Heart left ventricle (tissue), 16 donors: ENCODE results near the gene TANGO2. TPM values are rescaled to one million over a fixed set of nuclear protein-coding genes. Genes with fewer than 3 reads are reported as not detected.

Experiments
- ATAC-seq, 4 donors: fragments of 200-7000 bp; cut with Tn5 transposase; one replicate each; pipeline ENCODE4 v1.9.1; 2020 to 2022; ENCODE audit warnings: moderate library complexity in 4 of 4, mild to moderate bottlenecking in 3 of 4, moderate number of reproducible peaks in 1 of 4
- DNase-seq, 5 donors: peaks; one replicate each; pipeline ENCODE4 v3.0.0-alpha.2; 2020
- H3K27ac ChIP-seq, 12 donors: fragments of 200-600 bp; sonication (generic) in 4 of 12; one replicate each; pipeline versions ENCODE4 v1.5.0 to v1.8.0; 2016 to 2022; ENCODE audit warnings: mild to moderate bottlenecking in 2 of 12
- H3K27me3 ChIP-seq, 9 donors: fragments of 200-600 bp; sonication (generic) in 2 of 9; one replicate each; pipeline versions ENCODE4 v1.5.1 to v1.8.0; 2016 to 2022; ENCODE audit warnings: mild to moderate bottlenecking in 3 of 9
- H3K36me3 ChIP-seq, 9 donors: fragments of 200-600 bp; sonication (generic) in 2 of 9; one replicate each; pipeline versions ENCODE4 v1.5.0 to v1.8.0; 2018 to 2022; ENCODE audit warnings: mild to moderate bottlenecking in 2 of 9
- H3K4me1 ChIP-seq, 12 donors: fragments of 200-600 bp; sonication (generic) in 4 of 12; one replicate each; pipeline versions ENCODE4 v1.5.0 to v1.8.0; 2016 to 2022; ENCODE audit warnings: mild to moderate bottlenecking in 3 of 12
- H3K4me3 ChIP-seq, 12 donors: fragments of 200-600 bp; sonication (generic) in 4 of 12; one replicate each; pipeline versions ENCODE4 v1.5.0 to v1.8.0; 2017 to 2022; ENCODE audit warnings: mild to moderate bottlenecking in 9 of 12, moderate library complexity in 4 of 12
- H3K9me3 ChIP-seq, 12 donors: fragments of 200-600 bp; sonication (generic) in 4 of 12; one replicate each; pipeline versions ENCODE4 v1.5.0 to v1.8.0; 2016 to 2022; ENCODE audit warnings: mild to moderate bottlenecking in 1 of 12
- POLR2A ChIP-seq, 2 donors: fragments of 450-650 bp; IDR thresholded peaks; one replicate each; pipeline ENCODE4 v1.6.1; 2017; ENCODE audit warnings: antibody characterized with exemption in 2 of 2, mild to moderate bottlenecking in 2 of 2, moderate library complexity in 2 of 2
- WGBS, 4 donors: extraction: QIAGEN DNeasy Blood & Tissue Kit in 2 of 4; methylation state at CpG; one replicate each; pipeline versions ENCODE4 v1.1.5 to v1.1.7; 2013 to 2018; 5-methylcytosine and 5-hydroxymethylcytosine counted together
- intact Hi-C, 10 donors: fragments of 100-400 bp; cut with DNase I; formaldehyde crosslinking; loops; one replicate each; pipeline versions ENCODE4 v1.11.1 to v1.14.2; 2022
- polyA plus RNA-seq, 2 donors: library from polyadenylated mRNA; stranded (reverse); fragments of 200-250 nt; gene quantifications; one replicate each; pipeline ENCODE4 v1.2.3, GENCODE V29; 2013
- total RNA-seq, 9 donors: library from RNA; depleted of rRNA in 2 of 9; stranded (reverse); fragments of >200 nt in 2 of 9; fragmentation: NEBNext Ultra II Directional in 3 of 9; extraction: Animal tissue kit (Norgen Biotek cat#: 25700) in 3 of 9; gene quantifications; one replicate each; pipeline versions ENCODE4 v1.1.0 to v1.2.4, GENCODE V29; 2016 to 2023
- TF ChIP-seq, protein P1 (sequence below), 12 donors: fragments of 200-600 bp; sonication (generic) in 4 of 12; IDR thresholded peaks; one replicate each; pipeline versions ENCODE4 v1.5.0 to v1.8.0; 2018 to 2022; ENCODE audit warnings: antibody characterized with exemption in 12 of 12, mild to moderate bottlenecking in 5 of 12
- donor health status: ischemic (EF 13 %, LVEDD 7.1; RV severe dilation, severe dysfunction).
- donor health status: healthy with polysubstance abuse.
- donor health status: DM: no; HTN: yes; CAD: no.
- donor health status: DM: no; HTN: no; CAD: no.
- donor health status: ischemic (EF 25% LVEDD 6.9; RV normal size, moderate dysfunction).
- donor health status: ischemic (EF 25% LVEDD 5.7; RV mildly dilated, moderate dysfunction).
- donor health status: healthy.
- donor health status: DM: yes; HTN: yes; CAD: no.
- donor health status: ischemic (EF 35%, LVEDD 5.7; RV mildly dilated, moderate dysfunction).
- donor health status: nonischemic (EF 11% LVEDD 7.7; RV severe dilation, severe dysfunction).
- donor health status: DM: yes; HTN: yes; CAD: no.
- donor health status: PGD.
- donor health status: ischemic (EF 29% LVEDD 5.4; RV normal size, mild dysfunction).
- donor health status: nonischemic (EF 23%, LVEDD 6.1; RV moderate dilation, normal function).

Gene TANGO2
- total and polyA plus RNA-seq, 11 donors = 51.3 to 341 (median 63.0) TPM

GRCh38 chr22:20096574-20097420 is 75.9 kb downstream of the TANGO2 start:
- no peak for TF ChIP-seq POLR2A (IDR thresholded peaks at IDR 0.05)
- TF ChIP-seq, protein P1, sequence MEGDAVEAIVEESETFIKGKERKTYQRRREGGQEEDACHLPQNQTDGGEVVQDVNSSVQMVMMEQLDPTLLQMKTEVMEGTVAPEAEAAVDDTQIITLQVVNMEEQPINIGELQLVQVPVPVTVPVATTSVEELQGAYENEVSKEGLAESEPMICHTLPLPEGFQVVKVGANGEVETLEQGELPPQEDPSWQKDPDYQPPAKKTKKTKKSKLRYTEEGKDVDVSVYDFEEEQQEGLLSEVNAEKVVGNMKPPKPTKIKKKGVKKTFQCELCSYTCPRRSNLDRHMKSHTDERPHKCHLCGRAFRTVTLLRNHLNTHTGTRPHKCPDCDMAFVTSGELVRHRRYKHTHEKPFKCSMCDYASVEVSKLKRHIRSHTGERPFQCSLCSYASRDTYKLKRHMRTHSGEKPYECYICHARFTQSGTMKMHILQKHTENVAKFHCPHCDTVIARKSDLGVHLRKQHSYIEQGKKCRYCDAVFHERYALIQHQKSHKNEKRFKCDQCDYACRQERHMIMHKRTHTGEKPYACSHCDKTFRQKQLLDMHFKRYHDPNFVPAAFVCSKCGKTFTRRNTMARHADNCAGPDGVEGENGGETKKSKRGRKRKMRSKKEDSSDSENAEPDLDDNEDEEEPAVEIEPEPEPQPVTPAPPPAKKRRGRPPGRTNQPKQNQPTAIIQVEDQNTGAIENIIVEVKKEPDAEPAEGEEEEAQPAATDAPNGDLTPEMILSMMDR (IDR thresholded peaks at IDR 0.05) = no peak
- Histone ChIP-seq H3K9me3 (peaks cover 0 to 11% (median 0%) of the 10 kb centered on the region in 12 donors), H3K27ac (no peak overlapping the region), H3K4me1 (peaks cover 0 to 13% (median 3%) of the 10 kb centered on the region in 12 donors), H3K27me3 (no peaks in the 10 kb centered on the region), H3K4me3 (no peak overlapping the region), H3K36me3 (peaks cover 3 to 100% (median 100%) of the 10 kb centered on the region in 9 donors)
- WGBS, 4 donors = 96 to 99% (median 98%) methylated on average over 2 of the region's 2 CpGs
- intact Hi-C loops = no loop called here
- ATAC-seq (no peak), DNase-seq (no peak)

DNA sequence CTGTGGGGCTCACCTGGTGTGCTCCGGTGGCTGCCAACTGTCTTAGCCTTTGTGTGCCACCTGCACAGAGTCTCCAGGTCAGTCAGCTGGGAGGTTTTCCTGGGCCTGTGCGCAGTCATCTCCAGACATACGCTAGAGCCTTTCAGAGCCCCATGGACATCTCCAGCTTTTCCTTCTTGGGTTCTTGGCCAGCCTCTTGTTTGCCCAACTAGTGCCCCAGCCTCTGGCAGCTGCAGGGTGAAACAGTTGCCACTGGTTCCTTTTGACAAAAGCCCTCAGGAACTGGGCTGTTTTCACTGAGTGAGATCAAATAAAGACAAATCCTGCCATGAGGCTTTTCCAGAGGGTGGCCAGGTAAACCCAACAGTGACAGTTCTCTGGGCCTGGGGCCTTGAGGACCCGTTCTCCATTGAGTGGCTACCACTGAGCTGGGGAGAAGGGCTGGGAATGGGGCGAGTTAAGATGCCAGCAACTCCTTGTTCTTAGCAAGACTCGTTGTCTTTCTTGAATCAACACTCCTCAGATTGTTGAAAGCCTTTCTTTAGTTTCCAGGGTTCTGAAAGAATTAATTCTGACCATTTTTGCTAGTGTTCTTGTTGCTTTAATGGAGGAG is 78.3 kb downstream of the TANGO2 start:
- intact Hi-C loops = no loop called here
- 95 to 100% (median 98%) methylated on average over 6 of the region's 6 CpGs for WGBS, 4 donors
- no peaks in the 10 kb centered on the region for H3K27me3 ChIP-seq
- ATAC-seq (no peak), DNase-seq (peak in 2 of 5 donors; percentile 9 to 14)
- peaks cover 0 to 2% (median 0%) of the 10 kb centered on the region in 12 donors for H3K4me1 ChIP-seq
- H3K27ac ChIP-seq = no peak overlapping the region
- H3K36me3 ChIP-seq = peaks cover 3 to 99% (median 95%) of the 10 kb centered on the region in 9 donors
- TF ChIP-seq, protein P1 (IDR thresholded peaks at IDR 0.05) = no peak
- no peak for TF ChIP-seq POLR2A (IDR thresholded peaks at IDR 0.05)
- no peak overlapping the region for H3K4me3 ChIP-seq
- H3K9me3 ChIP-seq = peaks cover 0 to 11% (median 0%) of the 10 kb centered on the region in 12 donors

- 85 to 89% (median 85%) methylated on average over 8 of the region's 8 CpGs for WGBS, 4 donors
- DNase-seq = peak in 3 of 5 donors; percentile 6 to 47 (median 16)
- intact Hi-C loops = loop anchor here in 1 of 10 donors (10.0 kb wide), 1 partner anchor 127 kb away; no protein-coding TSS in a partner anchor
- peaks cover 2 to 97% (median 94%) of the 10 kb centered on the region in 9 donors for H3K36me3 ChIP-seq
- H3K4me1 ChIP-seq = no peaks in the 10 kb centered on the region
- no peak overlapping the region for H3K27ac ChIP-seq
- peaks cover 0 to 8% (median 0%) of the 10 kb centered on the region in 12 donors for H3K9me3 ChIP-seq
- no peaks in the 10 kb centered on the region for H3K27me3 ChIP-seq
- H3K4me3 ChIP-seq = no peak overlapping the region
- TF ChIP-seq, protein P1 (IDR thresholded peaks at IDR 0.05) = no peak
- no peak for TF ChIP-seq POLR2A (IDR thresholded peaks at IDR 0.05)
- ATAC-seq = no peak
Observed at GRCh38 chr22:20101638-20102037, 80.7 kb downstream of the TANGO2 start.
